A673 (cell line): ENCODE results near the gene TFAP2D. TPM values are rescaled to one million over a fixed set of nuclear protein-coding genes. Genes with fewer than 3 reads are reported as not detected.

Source experiments
- BruUV-seq: library from RNA; stranded (reverse); fragments of 400-500 nt; replicated peaks from 2 replicates; lab custom pipeline; 2021; lab: Mats Ljungman, UMichigan
- CTCF ChIA-PET: fragments of 300-600 bp; sonication (Branson Sonifier 250); formaldehyde crosslinking; loops from one replicate; lab custom pipeline; 2022; ENCODE audit warnings: antibody characterized with exemption; lab: Charles Lee
- POLR2A ChIA-PET: fragments of 300-600 bp; sonication (Branson Sonifier 250); formaldehyde crosslinking; loops from one replicate; lab custom pipeline; 2022; ENCODE audit warnings: antibody characterized with exemption; ENCODE audit not compliant: low non-redundant PET; lab: Charles Lee
- DNase-seq: peaks from one replicate; pipeline ENCODE4 v3.0.0-alpha.2; 2015; ENCODE audit warnings: low spot score
- H3K27ac ChIP-seq: fragments of 200-600 bp; sonication (generic); 2 replicates; pipeline ENCODE4 v1.5.1; 2016; ENCODE audit warnings: mixed run types, low read depth, mild to moderate bottlenecking, mixed read lengths, antibody characterized with exemption, low read length; ENCODE audit not compliant: poor library complexity, severe bottlenecking
- H3K27me3 ChIP-seq: fragments of 200-600 bp; sonication (generic); replicated peaks from 2 replicates; pipeline ENCODE4 v1.6.1; 2017; ENCODE audit warnings: mixed run types, low read depth, mild to moderate bottlenecking, mixed read lengths, antibody characterized with exemption, low read length; ENCODE audit not compliant: insufficient read depth, poor library complexity
- H3K36me3 ChIP-seq: fragments of 200-600 bp; sonication (generic); 2 replicates; pipeline ENCODE4 v1.6.1; 2016; ENCODE audit warnings: mixed run types, mild to moderate bottlenecking, mixed read lengths, antibody characterized with exemption, low read length; ENCODE audit not compliant: insufficient read depth, poor library complexity, severe bottlenecking
- H3K4me1 ChIP-seq: fragments of 200-600 bp; sonication (generic); 2 replicates; pipeline ENCODE4 v1.6.1; 2017; ENCODE audit warnings: mixed run types, mild to moderate bottlenecking, mixed read lengths, antibody characterized with exemption, low read length; ENCODE audit not compliant: insufficient read depth, poor library complexity, severe bottlenecking
- H3K4me3 ChIP-seq: fragments of 200-600 bp; sonication (generic); 2 replicates; pipeline ENCODE4 v1.5.1; 2016; ENCODE audit warnings: low read depth, mixed run types, mild to moderate bottlenecking, mixed read lengths, low read length; ENCODE audit not compliant: poor library complexity, severe bottlenecking
- H3K9me3 ChIP-seq: fragments of 200-600 bp; sonication (generic); 2 replicates; pipeline ENCODE4 v1.6.1; 2016; ENCODE audit warnings: mixed run types, low read depth, mild to moderate bottlenecking, mixed read lengths, antibody characterized with exemption, low read length; ENCODE audit not compliant: poor library complexity, severe bottlenecking
- CTCF ChIP-seq: fragments of 300-800, 200-600 bp; sonication (generic); conservative IDR thresholded peaks from 2 replicates; pipeline ENCODE4 v1.5.1; 2017; ENCODE audit warnings: low read depth, mild to moderate bottlenecking, antibody characterized with exemption, low read length, moderate library complexity, mixed read lengths
- EZH2 ChIP-seq: fragments of 200-600 bp; sonication (generic); IDR thresholded peaks from 2 replicates; pipeline ENCODE4 v1.6.1; 2017; ENCODE audit warnings: borderline replicate concordance, low read depth, mild to moderate bottlenecking, mixed read lengths, antibody characterized with exemption, low read length; ENCODE audit not compliant: poor library complexity, severe bottlenecking
- intact Hi-C: fragments of 100-400 bp; cut with micrococcal nuclease; formaldehyde crosslinking; loops from one replicate; pipeline ENCODE4 v1.10.0; 2022; ENCODE audit not compliant: unreplicated experiment
- total RNA-seq: library from RNA; stranded (reverse); gene quantifications from 2 replicates; pipeline ENCODE4 v1.2.3, GENCODE V29; 2021

The TFAP2D gene
- total RNA-seq, 1 experiment from 2014 or later = not detected

DNA sequence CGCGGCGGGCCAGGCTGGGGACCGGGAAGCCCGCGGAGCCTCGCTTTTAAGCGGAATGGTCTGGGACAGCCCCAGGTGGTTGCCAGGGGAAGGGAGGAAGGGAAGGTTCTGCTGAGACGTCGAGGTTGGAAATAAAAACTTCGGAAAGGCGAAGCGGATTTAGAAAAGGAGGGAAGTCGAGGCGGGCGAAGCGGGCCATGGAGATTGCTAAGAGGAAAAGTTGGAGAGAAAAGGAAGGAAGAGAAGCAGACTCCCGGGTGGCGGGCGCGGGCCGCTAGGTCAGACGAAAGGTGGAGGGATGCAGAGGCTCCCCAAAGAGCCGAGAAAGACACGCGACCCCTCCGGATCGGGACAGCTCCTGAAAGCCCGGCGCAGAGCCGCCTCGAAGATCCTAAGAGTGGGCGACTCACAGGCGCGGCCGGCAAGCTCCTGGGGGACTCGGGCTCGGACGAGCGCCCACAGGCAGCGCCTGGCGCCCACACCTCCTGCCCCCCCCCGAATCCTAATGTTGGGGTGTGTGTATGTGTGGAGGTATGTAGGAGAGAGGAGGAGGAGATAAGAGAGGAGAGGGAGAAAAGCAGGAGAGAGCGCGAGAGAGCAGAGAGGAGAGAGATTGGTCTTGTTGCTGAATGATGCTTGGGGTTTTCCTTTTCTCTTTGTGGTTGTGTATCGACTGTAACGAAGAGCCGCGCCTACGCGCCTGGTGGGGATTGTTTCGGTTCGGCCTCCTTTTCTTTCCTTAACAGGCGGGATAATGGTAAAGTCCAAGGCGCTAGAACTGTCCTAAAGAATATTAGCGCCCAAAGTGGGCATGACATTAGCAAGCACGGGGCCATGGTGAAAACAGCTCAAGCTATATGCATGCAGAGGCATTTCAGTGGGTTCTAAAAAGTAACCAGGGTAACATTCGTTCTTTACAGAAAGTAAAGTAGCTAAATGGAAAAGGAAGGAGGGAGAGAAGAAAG is 106.9 kb downstream of the TFAP2D start:
- Histone ChIP-seq H3K36me3 (no peaks in the 10 kb centered on the region), H3K4me3 (peak overlapping the region; percentile 44), H3K9me3 (no peaks in the 10 kb centered on the region), H3K27me3 (peaks cover 86% of the 10 kb centered on the region), H3K27ac (no peak overlapping the region), H3K4me1 (peaks cover 22% of the 10 kb centered on the region)
- intact Hi-C loops = loop anchor here (5.0 kb wide), 4 partner anchors 932 to 1202 kb away; no protein-coding TSS in a partner anchor
- TF ChIP-seq CTCF (no peak), EZH2 (peak; percentile 77)
- ChIA-PET CTCF (interaction anchor here (1.1 kb wide), 1 partner anchor 132 kb away, joined by 9 read pairs; no protein-coding TSS in a partner anchor), POLR2A (no interaction called here)
- BruUV-seq = no TSS peak
- DNase-seq = peak; percentile 48

- peak overlapping the region; percentile 44 for H3K4me3 ChIP-seq
- DNase-seq = no peak
- intact Hi-C loops = no loop called here
- TF ChIP-seq EZH2 = no peak
- TF ChIP-seq CTCF = no peak
- no TSS peak for BruUV-seq
- H3K27ac ChIP-seq = no peak overlapping the region
- CTCF ChIA-PET = interaction anchor here (1.1 kb wide), 1 partner anchor 131 kb away, joined by 9 read pairs; no protein-coding TSS in a partner anchor
- POLR2A ChIA-PET = interaction anchor here (0.6 kb wide), 1 partner anchor 12 kb away, joined by 4 read pairs; no protein-coding TSS in a partner anchor
- H3K4me1 ChIP-seq = peaks cover 27% of the 10 kb centered on the region
- peaks cover 88% of the 10 kb centered on the region for H3K27me3 ChIP-seq
- H3K9me3 ChIP-seq = no peaks in the 10 kb centered on the region
- no peaks in the 10 kb centered on the region for H3K36me3 ChIP-seq
Measured at GRCh38 chr6:50820869-50821264, 107.5 kb downstream of the TFAP2D start.

GRCh38 chr6:50821441-50822077 is 108.2 kb downstream of the TFAP2D start:
- POLR2A ChIA-PET = interaction anchor here (0.6 kb wide), 2 partner anchors 9 to 12 kb away, joined by 3 to 4 read pairs; no protein-coding TSS in a partner anchor

More at GRCh38 chr6:50821441-50822077, 108.2 kb downstream of the TFAP2D start:
- peak overlapping the region; percentile 36 for H3K4me3 ChIP-seq
- peaks cover 34% of the 10 kb centered on the region for H3K4me1 ChIP-seq
- intact Hi-C loops = no loop called here
- CTCF ChIA-PET = no interaction called here
- no peaks in the 10 kb centered on the region for H3K36me3 ChIP-seq
- BruUV-seq = no TSS peak
- H3K27ac ChIP-seq = no peak overlapping the region
- peaks cover 86% of the 10 kb centered on the region for H3K27me3 ChIP-seq
- DNase-seq = peak; percentile 38
- TF ChIP-seq EZH2 (no peak), CTCF (no peak)
- H3K9me3 ChIP-seq = no peaks in the 10 kb centered on the region
